Activated naive CD4-positive, alpha-beta T cell treated with anti-CD3 and anti-CD28 coated beads, Interleukin-2, amount 10 ng/mL, durations not matched to agents 7 days and 5 days (primary cell): ENCODE measurements around the gene MKLN1.
A peak's percentile ranks its signal among the peaks of the same experiment; 100 is the strongest.

Experiments used
- CTCF ChIA-PET: fragments of 350-600 bp; sonication (Branson Sonifier 250); formaldehyde crosslinking; loops from one replicate; lab custom pipeline; 2021; ENCODE audit warnings: antibody characterized with exemption; lab: Charles Lee
- DNase-seq: peaks from one replicate; pipeline ENCODE4 v3.0.0-alpha.2; 2020
- H3K27ac Mint-ChIP-seq: one replicate; pipeline ENCODE4 v1.8.0; 2021; ENCODE audit warnings: mild to moderate bottlenecking, moderate library complexity, mixed read lengths
- H3K27me3 Mint-ChIP-seq: one replicate; pipeline ENCODE4 v1.8.0; 2021; ENCODE audit warnings: mild to moderate bottlenecking, mixed read lengths
- H3K36me3 Mint-ChIP-seq: one replicate; pipeline ENCODE4 v1.8.0; 2021; ENCODE audit warnings: mixed read lengths
- H3K4me1 Mint-ChIP-seq: one replicate; pipeline ENCODE4 v1.8.0; 2021; ENCODE audit warnings: mixed read lengths
- H3K4me3 Mint-ChIP-seq: one replicate; pipeline ENCODE4 v1.8.0; 2021; ENCODE audit warnings: mild to moderate bottlenecking, moderate library complexity, mixed read lengths
- H3K9me3 Mint-ChIP-seq: one replicate; pipeline ENCODE4 v1.8.0; 2021; ENCODE audit warnings: mixed read lengths

The MKLN1 gene

GRCh38 chr7:131533566-131534561 is 206.2 kb downstream of the MKLN1 start:
- Mint-ChIP-seq H3K9me3 (no peaks in the 10 kb centered on the region), H3K27me3 (peaks cover 10% of the 10 kb centered on the region), H3K27ac (no peak overlapping the region), H3K36me3 (no peaks in the 10 kb centered on the region), H3K4me1 (no peaks in the 10 kb centered on the region), H3K4me3 (no peak overlapping the region)
- CTCF ChIA-PET, result interaction anchor here (1.0 to 1.3 kb wide), 3 partner anchors 10 to 14 kb away, joined by 3 to 5 read pairs (median 3); no protein-coding TSS in a partner anchor
- DNase-seq, result no peak

- no peaks in the 10 kb centered on the region for H3K36me3 Mint-ChIP-seq
- H3K4me3 Mint-ChIP-seq, result no peak overlapping the region
- H3K9me3 Mint-ChIP-seq, result no peaks in the 10 kb centered on the region
- H3K4me1 Mint-ChIP-seq, result no peaks in the 10 kb centered on the region
- DNase-seq, result no peak
- H3K27ac Mint-ChIP-seq, result no peak overlapping the region
- H3K27me3 Mint-ChIP-seq, result no peaks in the 10 kb centered on the region
- CTCF ChIA-PET, result no interaction called here
Observed at GRCh38 chr7:131536361-131536849, 208.7 kb downstream of the MKLN1 start.

GRCh38 chr7:131537571-131537978 is 209.9 kb downstream of the MKLN1 start:
- Mint-ChIP-seq H3K4me3 (no peak overlapping the region), H3K36me3 (no peaks in the 10 kb centered on the region), H3K9me3 (no peaks in the 10 kb centered on the region), H3K27ac (no peak overlapping the region), H3K4me1 (no peaks in the 10 kb centered on the region), H3K27me3 (no peaks in the 10 kb centered on the region)
- CTCF ChIA-PET, result interaction anchor here (1.2 kb wide), 1 partner anchor 25 kb away, joined by 4 read pairs; no protein-coding TSS in a partner anchor
- DNase-seq, result no peak

DNA sequence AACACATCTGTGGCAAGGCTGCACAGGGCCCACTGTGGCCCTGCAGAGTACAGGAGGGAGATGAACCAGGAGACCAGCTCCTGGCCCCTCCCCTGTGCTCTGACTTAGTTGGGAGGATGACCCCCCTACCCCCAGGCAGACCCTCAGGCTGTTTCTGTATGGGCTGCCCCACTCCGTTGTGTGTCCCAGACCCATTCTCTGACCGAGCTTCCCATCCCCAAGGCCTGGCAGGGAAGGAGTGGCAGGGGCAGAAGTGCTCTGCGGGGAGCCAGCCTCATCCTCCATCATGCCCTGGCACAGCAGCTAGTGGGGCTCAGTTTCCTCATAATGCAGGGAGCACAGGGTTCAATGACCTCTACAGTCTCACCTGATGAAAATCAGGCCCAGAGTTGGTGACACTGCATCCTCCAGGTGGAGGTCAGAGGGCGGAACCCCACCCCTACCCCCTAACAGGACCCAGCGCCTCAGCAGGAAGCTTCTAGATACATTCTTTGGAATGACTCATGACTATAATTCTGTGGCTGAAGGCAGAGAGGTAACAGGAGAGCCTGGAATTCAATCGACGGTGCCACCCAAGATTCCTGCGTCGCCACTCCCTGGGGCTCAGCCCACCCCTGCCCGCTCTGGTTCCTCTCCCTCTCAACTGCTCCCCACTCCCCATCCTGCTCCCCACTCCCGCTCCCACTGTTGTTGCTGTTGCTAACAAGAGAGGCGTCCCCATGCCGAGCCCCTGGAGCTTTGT is 210.6 kb downstream of the MKLN1 start:
- Mint-ChIP-seq H3K27me3 (no peaks in the 10 kb centered on the region), H3K4me1 (no peaks in the 10 kb centered on the region), H3K36me3 (no peaks in the 10 kb centered on the region), H3K9me3 (no peaks in the 10 kb centered on the region), H3K27ac (no peak overlapping the region), H3K4me3 (no peak overlapping the region)
- CTCF ChIA-PET, result interaction anchor here (0.7 to 1.2 kb wide), 3 partner anchors 8 to 26 kb away, joined by 3 to 4 read pairs (median 3); no protein-coding TSS in a partner anchor
- DNase-seq, result no peak

DNA sequence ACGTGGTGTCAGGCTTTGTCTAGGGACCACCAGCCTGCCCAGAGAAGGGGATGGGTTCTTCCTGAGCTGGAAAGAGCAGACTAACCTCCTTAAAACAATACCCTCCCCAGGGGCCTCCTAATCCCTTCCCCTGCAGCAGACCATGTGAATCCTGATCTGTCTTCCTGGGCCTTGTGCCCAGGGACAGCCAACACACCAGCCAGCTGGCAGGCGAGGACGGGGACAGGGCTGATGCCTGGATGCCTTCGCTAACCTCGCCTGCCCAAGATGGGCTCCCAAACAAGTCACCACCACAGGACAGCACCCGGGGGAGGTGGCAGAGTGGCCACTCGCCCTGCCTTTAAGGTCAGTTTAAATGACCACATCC is 211.1 kb downstream of the MKLN1 start:
- H3K4me1 Mint-ChIP-seq, result no peaks in the 10 kb centered on the region
- H3K27me3 Mint-ChIP-seq, result no peaks in the 10 kb centered on the region
- no peak for DNase-seq
- H3K4me3 Mint-ChIP-seq, result no peak overlapping the region
- H3K9me3 Mint-ChIP-seq, result no peaks in the 10 kb centered on the region
- H3K27ac Mint-ChIP-seq, result no peak overlapping the region
- no peaks in the 10 kb centered on the region for H3K36me3 Mint-ChIP-seq
- CTCF ChIA-PET, result interaction anchor here (1.2 kb wide), 1 partner anchor 25 kb away, joined by 3 read pairs; no protein-coding TSS in a partner anchor

DNA sequence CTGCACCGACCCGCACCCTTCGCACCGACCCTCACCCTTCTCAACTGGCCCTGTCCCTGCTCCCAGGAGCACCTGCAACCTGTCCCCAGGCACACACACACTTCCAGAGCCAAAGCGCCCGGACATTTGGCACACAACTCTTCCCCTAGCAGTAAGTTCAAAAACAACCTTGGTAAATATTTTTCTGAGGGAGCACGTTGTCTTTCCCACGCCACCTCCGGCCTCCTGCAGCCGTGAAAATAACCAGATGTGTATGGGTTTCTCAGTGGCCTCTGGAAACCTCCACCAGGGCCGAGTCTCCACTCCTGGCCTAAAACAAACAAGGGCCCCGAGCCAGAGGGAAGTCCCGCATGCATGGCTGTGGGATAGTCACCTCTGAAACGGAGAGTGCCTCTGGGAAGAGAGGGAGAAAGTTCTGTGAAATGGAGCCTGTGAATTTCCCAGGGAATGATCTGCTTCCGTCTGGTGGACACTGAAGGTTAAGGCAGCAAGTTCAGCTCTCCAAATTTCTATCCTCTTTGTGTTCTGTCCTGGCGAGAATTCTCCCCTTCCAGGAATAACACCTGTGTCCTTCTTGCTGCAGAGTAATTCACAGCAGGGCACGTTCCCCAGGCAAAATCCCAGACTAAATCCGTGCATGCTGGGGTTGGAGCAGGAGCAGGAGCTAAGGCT is 213.0 kb downstream of the MKLN1 start:
- Mint-ChIP-seq H3K27me3 (peaks cover 5% of the 10 kb centered on the region), H3K36me3 (no peaks in the 10 kb centered on the region), H3K9me3 (no peaks in the 10 kb centered on the region), H3K27ac (no peak overlapping the region), H3K4me1 (peaks cover 7% of the 10 kb centered on the region), H3K4me3 (no peak overlapping the region)
- DNase-seq, result no peak
- CTCF ChIA-PET, result interaction anchor here (0.7 kb wide), 1 partner anchor 1942 kb away, joined by 3 read pairs; no protein-coding TSS in a partner anchor

DNA sequence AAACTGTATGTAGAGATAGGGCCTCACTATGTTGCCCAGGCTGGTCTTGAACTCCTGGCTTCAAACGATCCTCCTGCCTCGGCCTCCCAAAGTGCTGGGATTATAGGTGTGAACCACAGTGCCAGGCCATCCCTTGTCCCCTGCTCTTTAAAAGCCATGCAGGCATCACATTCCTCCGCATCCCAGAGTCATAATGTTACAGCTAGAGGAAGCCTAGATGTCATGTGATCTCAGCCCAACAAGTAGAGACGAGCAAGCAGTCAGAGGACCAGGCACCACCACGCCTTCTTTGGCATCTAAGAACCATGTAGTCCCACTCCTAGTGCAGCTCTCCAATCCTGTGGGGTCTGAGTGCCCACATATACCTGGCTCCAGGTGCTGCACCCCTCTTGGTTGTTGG is 215.6 kb downstream of the MKLN1 start:
- no peak overlapping the region for H3K27ac Mint-ChIP-seq
- H3K36me3 Mint-ChIP-seq, result no peaks in the 10 kb centered on the region
- CTCF ChIA-PET, result interaction anchor here (1.1 to 1.9 kb wide), 4 partner anchors 9 to 34 kb away, joined by 3 to 5 read pairs (median 4); no protein-coding TSS in a partner anchor
- H3K27me3 Mint-ChIP-seq, result peaks cover 11% of the 10 kb centered on the region
- DNase-seq, result no peak
- H3K4me1 Mint-ChIP-seq, result peaks cover 11% of the 10 kb centered on the region
- H3K9me3 Mint-ChIP-seq, result no peaks in the 10 kb centered on the region
- H3K4me3 Mint-ChIP-seq, result no peak overlapping the region

- DNase-seq, result no peak
- Mint-ChIP-seq H3K9me3 (no peaks in the 10 kb centered on the region), H3K27ac (no peak overlapping the region), H3K27me3 (peaks cover 11% of the 10 kb centered on the region), H3K4me3 (no peak overlapping the region), H3K4me1 (peaks cover 11% of the 10 kb centered on the region), H3K36me3 (no peaks in the 10 kb centered on the region)
- CTCF ChIA-PET, result interaction anchor here (0.7 to 1.9 kb wide), 7 partner anchors 9 to 111 kb away, joined by 3 to 5 read pairs (median 3); no protein-coding TSS in a partner anchor
Observed at GRCh38 chr7:131544021-131544420, 216.3 kb downstream of the MKLN1 start.

DNA sequence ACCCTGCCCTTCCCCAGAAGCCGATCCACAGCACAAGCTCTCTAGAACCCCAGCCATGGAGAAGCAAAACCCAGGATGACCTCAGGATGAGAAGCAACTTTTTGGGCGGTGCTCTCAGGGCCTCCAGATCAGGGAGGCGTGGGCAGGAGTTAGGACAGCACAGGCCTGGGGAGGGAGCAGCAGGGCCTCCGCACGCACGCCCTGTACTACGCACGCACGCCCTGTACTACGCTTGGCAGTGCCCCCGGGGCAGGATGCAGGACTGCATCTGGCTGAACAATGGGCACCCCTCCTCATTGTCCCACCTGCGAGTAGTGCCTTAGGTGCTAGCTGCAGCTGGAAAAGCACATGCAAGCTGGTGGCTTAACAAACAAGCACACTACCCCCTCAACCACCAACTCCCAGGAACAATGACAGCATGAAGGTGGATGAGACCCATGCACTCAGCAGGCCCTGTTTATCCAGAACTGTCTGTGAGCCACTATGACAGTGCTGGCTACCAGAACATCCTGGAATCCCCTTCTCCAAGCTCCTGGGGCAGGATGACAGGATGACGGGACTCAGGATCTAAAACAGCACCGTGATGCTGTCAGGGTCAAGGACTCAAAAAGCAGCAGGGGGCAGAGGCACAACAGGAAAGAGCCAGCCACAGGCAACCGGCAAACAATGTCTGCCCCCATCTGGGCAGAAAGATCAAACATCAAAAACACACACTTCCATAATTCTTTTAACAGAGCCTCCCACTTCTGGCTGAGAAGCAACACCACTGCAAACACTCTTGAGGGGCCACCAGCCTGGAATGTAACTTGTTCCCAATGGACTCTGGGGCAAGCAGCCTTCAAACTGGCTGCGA is 217.0 kb downstream of the MKLN1 start:
- Mint-ChIP-seq H3K36me3 (no peaks in the 10 kb centered on the region), H3K4me3 (no peak overlapping the region), H3K9me3 (no peaks in the 10 kb centered on the region), H3K4me1 (peaks cover 11% of the 10 kb centered on the region), H3K27me3 (peaks cover 11% of the 10 kb centered on the region), H3K27ac (no peak overlapping the region)
- CTCF ChIA-PET, result interaction anchor here (0.5 to 2.1 kb wide), 14 partner anchors 10 to 475 kb away, joined by 3 to 7 read pairs (median 3); no protein-coding TSS in a partner anchor
- peak; percentile 37 for DNase-seq

GRCh38 chr7:131546126-131546525 is 218.4 kb downstream of the MKLN1 start:
- Mint-ChIP-seq H3K9me3 (no peaks in the 10 kb centered on the region), H3K27ac (no peak overlapping the region), H3K4me1 (peaks cover 11% of the 10 kb centered on the region), H3K36me3 (no peaks in the 10 kb centered on the region), H3K4me3 (no peak overlapping the region), H3K27me3 (peaks cover 15% of the 10 kb centered on the region)
- CTCF ChIA-PET, result interaction anchor here (1.2 to 2.8 kb wide), 16 partner anchors 8 to 111 kb away, joined by 3 to 8 read pairs (median 4); no protein-coding TSS in a partner anchor
- DNase-seq, result no peak
